Hepatocyte (in vitro differentiated cells): ENCODE measurements around the gene ARID3A.

Experiments
- EZH2 ChIP-seq: fragments of 200-600 bp; sonication (generic); IDR thresholded peaks from 2 replicates; pipeline ENCODE4 v1.6.1; 2016; ENCODE audit warnings: antibody characterized with exemption, mild to moderate bottlenecking, borderline replicate concordance
- EZH2phosphoT487 ChIP-seq: fragments of 200-600 bp; sonication (generic); IDR thresholded peaks from one replicate; pipeline ENCODE4 v1.6.1; 2018; ENCODE audit warnings: antibody characterized with exemption, mild to moderate bottlenecking, low read depth, moderate library complexity; ENCODE audit not compliant: unreplicated experiment, severe bottlenecking
- TF ChIP-seq, protein P1 (sequence below): fragments of 200-600 bp; sonication (generic); IDR thresholded peaks from 2 replicates; pipeline ENCODE4 v1.5.1; 2016; ENCODE audit warnings: antibody characterized with exemption, mild to moderate bottlenecking; ENCODE audit not compliant: poor library complexity

DNA sequence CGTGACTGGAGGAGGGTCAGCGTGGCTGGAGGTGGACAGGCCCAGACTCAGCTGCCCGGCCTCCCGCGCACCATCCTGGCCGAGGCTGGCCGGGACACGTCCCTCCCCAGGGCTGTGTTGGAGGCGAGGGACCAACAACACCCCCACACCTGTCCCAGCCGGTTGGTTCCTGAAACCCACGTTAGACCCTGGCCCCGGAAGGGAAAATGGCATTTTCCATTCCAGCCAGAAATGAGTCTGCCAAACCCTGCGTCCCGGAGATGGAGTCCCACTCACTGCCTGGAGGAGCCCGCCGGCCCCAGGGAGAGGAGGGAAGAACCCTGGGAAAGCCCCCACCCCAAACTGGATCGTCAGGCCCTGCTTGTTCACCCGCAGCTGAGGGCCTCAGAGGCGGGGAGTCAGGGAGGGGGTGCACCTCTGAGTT, 53.5 kb downstream of the ARID3A start:
- TF ChIP-seq, protein P1, sequence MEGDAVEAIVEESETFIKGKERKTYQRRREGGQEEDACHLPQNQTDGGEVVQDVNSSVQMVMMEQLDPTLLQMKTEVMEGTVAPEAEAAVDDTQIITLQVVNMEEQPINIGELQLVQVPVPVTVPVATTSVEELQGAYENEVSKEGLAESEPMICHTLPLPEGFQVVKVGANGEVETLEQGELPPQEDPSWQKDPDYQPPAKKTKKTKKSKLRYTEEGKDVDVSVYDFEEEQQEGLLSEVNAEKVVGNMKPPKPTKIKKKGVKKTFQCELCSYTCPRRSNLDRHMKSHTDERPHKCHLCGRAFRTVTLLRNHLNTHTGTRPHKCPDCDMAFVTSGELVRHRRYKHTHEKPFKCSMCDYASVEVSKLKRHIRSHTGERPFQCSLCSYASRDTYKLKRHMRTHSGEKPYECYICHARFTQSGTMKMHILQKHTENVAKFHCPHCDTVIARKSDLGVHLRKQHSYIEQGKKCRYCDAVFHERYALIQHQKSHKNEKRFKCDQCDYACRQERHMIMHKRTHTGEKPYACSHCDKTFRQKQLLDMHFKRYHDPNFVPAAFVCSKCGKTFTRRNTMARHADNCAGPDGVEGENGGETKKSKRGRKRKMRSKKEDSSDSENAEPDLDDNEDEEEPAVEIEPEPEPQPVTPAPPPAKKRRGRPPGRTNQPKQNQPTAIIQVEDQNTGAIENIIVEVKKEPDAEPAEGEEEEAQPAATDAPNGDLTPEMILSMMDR: no peak
- TF ChIP-seq EZH2: no peak
- TF ChIP-seq EZH2phosphoT487: no peak
